K562 (cell line): ENCODE data around the gene ADORA1. TPM values are rescaled to one million over a fixed set of nuclear protein-coding genes. Genes with fewer than 3 reads are reported as not detected.

ENCODE experiments used
- HINFP ChIP-seq: fragments of 450-650 bp; conservative IDR thresholded peaks from 2 replicates; pipeline ENCODE4 v1.6.1; 2016; ENCODE audit warnings: missing genetic modification characterization, low read depth, mild to moderate bottlenecking, control low read depth, missing compliant biosample characterization
- MGA ChIP-seq: fragments of 450-650 bp; IDR thresholded peaks from 2 replicates; pipeline ENCODE4 v1.6.1; 2016; ENCODE audit warnings: mild to moderate bottlenecking, moderate library complexity
- NFE2 ChIP-seq: IDR thresholded peaks from 2 replicates; pipeline ENCODE4 v1.6.1; 2014; ENCODE audit warnings: antibody characterized with exemption, low read depth
- TAF1 ChIP-seq: IDR thresholded peaks from 2 replicates; pipeline ENCODE4 v1.6.1; 2011; ENCODE audit warnings: mild to moderate bottlenecking, low read length, moderate library complexity; ENCODE audit not compliant: insufficient read depth, control insufficient read depth, severe bottlenecking; ENCODE audit errors: extremely low read depth
- ZBTB33 ChIP-seq: sonication (generic); formaldehyde crosslinking; IDR thresholded peaks from 2 replicates; pipeline ENCODE4 v1.8.1; 2023; ENCODE audit warnings: mild to moderate bottlenecking, missing genetic modification reagents
- ZC3H4 ChIP-seq: sonication (generic); formaldehyde crosslinking; IDR thresholded peaks from 2 replicates; pipeline ENCODE4 v1.9.0; 2021; ENCODE audit warnings: missing genetic modification reagents, borderline replicate concordance
- polyA plus RNA-seq, 8 experiments: library from polyadenylated mRNA; depleted of rRNA in 4 of 8; stranded (reverse) in 5 of 8; unstranded in 3 of 8; fragments of >200 nt; fragmentation: Nextera tagmentation in 2 of 8; fragmentation: Illumina TruSeq in 1 of 8; extraction: Ambion mirVana in 2 of 8; extraction: Trizol in 1 of 8; gene quantifications; 2 replicates each; pipeline versions ENCODE4 v1.2.1 to v1.2.3, GENCODE V29; 2011 to 2014; ENCODE audit warnings: inconsistent platforms in 1 of 8, missing spikeins in 1 of 8
- total RNA-seq, 7 experiments: library from RNA; depleted of rRNA in 6 of 7; stranded (reverse); fragments of >200 nt in 6 of 7; fragmentation: Illumina TruSeq in 2 of 7; extraction: Trizol in 2 of 7; gene quantifications; 2 replicates each; pipeline versions ENCODE4 v1.2.1 to v1.2.3, GENCODE V29; 2011 to 2021; ENCODE audit warnings: low replicate concordance in 1 of 7

ADORA1 gene
- total and polyA plus RNA-seq, 9 of the 15 experiments (the other 6 are each of a cell fraction or from before 2014, with no cell fraction given): not detected

GRCh38 chr1:203186446-203187303 is 59.1 kb downstream of the ADORA1 start, which contains the start of gene CHI3L1 (continued):
- TF ChIP-seq HINFP: no peak
- TF ChIP-seq NFE2: no peak
- no peak for TF ChIP-seq ZC3H4 (CRISPR knock-in tag)
- TF ChIP-seq ZBTB33 (CRISPR knock-in tag): no peak
- TF ChIP-seq MGA: no peak
- no peak for TF ChIP-seq TAF1
